Thyroid gland (tissue), 4 donors: ENCODE data around the gene MYOM3. TPM values are rescaled to one million over a fixed set of nuclear protein-coding genes. Genes with fewer than 3 reads are reported as not detected.

Experiments
- DNase-seq, 2 donors: peaks; one replicate each; pipeline ENCODE4 v3.0.0-alpha.2; 2019
- H3K27ac ChIP-seq, 3 donors: fragments of 200-600 bp; sonication (generic); 1 replicate in 2 of 3; 2 replicates in 1 of 3; pipeline ENCODE4 v1.5.1; 2016 to 2019; ENCODE audit warnings: mild to moderate bottlenecking in 1 of 3, moderate library complexity in 1 of 3
- H3K27me3 ChIP-seq: fragments of 200-600 bp; sonication (generic); one replicate; pipeline ENCODE4 v1.5.1; 2019
- H3K36me3 ChIP-seq, 2 donors: fragments of 200-600 bp; sonication (generic); one replicate each; pipeline ENCODE4 v1.5.1; 2016 to 2019
- H3K4me1 ChIP-seq, 2 donors: fragments of 200-600 bp; sonication (generic); one replicate each; pipeline ENCODE4 v1.5.1; 2017 to 2019
- H3K4me3 ChIP-seq, 3 donors: fragments of 200-600 bp; sonication (generic); replicated peaks in 1 of 3; 1 replicate in 2 of 3; 2 replicates in 1 of 3; pipeline ENCODE4 v1.5.1; 2016; ENCODE audit warnings: mild to moderate bottlenecking in 1 of 3
- H3K9me3 ChIP-seq: fragments of 200-600 bp; sonication (generic); one replicate; pipeline ENCODE4 v1.5.1; 2017
- CTCF ChIP-seq, 6 experiments: fragments of 200-600 bp in 3 of 6; fragments of 450-650 bp in 3 of 6; sonication (generic) in 3 of 6; IDR thresholded peaks; one replicate each; pipeline ENCODE4 v1.5.1; 2016 to 2019; ENCODE audit warnings: antibody characterized with exemption in 6 of 6, mild to moderate bottlenecking in 2 of 6, inconsistent platforms in 1 of 6, moderate library complexity in 1 of 6
- POLR2A ChIP-seq, 2 donors: fragments of 450-650 bp; IDR thresholded peaks; one replicate each; pipeline ENCODE4 v1.6.1; 2017; ENCODE audit warnings: antibody characterized with exemption in 2 of 2, mild to moderate bottlenecking in 2 of 2, moderate library complexity in 1 of 2
- WGBS, 2 donors: methylation state at CpG; one replicate each; pipeline ENCODE4 v1.1.5; 2017; 5-methylcytosine and 5-hydroxymethylcytosine counted together
- intact Hi-C: fragments of 100-400 bp; cut with DNase I; formaldehyde crosslinking; loops from one replicate; pipeline ENCODE4 v1.15.1; 2023
- total RNA-seq, 4 donors: library from RNA; depleted of rRNA; stranded (reverse); fragments of >200 nt; gene quantifications; one replicate each; pipeline ENCODE4 v1.2.3, GENCODE V29; 2016

Gene MYOM3
- total RNA-seq = under 1 TPM in 2 of 4 donors, not detected in 2; 0.11 to 0.54 TPM

GRCh38 chr1:24111996-24112779 is at the start of gene MYOM3:
TSS of gene MYOM3 (minus strand) at chr1:24112135. CDS start at chr1:24108636, 3,499 bp downstream.
- intact Hi-C loops = no loop called here
- Histone ChIP-seq H3K9me3 (no peaks in the 10 kb centered on the region), H3K27ac (peak within 1 kb of the TSS in 1 of 3 donors; percentile 57), H3K27me3 (no peaks in the 10 kb centered on the region), H3K36me3 (no peaks in the 10 kb centered on the region), H3K4me3 (peak within 1 kb of the TSS in 1 of 3 donors; percentile 13), H3K4me1 (peaks cover 5 to 26% of the 10 kb centered on the region in 2 donors)
- peak in 5 of 6 experiments; percentile 18 to 70 (median 63) for TF ChIP-seq CTCF (IDR thresholded peaks at IDR 0.05)
- no peak for TF ChIP-seq POLR2A (IDR thresholded peaks at IDR 0.05)
- WGBS, 2 donors = 4 to 15% methylated on average over 19 to 24 of the region's 27 CpGs
- DNase-seq = peak; percentile 78 to 80

- H3K4me3 ChIP-seq = no peak overlapping the region
- H3K27ac ChIP-seq = no peak overlapping the region
- H3K9me3 ChIP-seq = no peaks in the 10 kb centered on the region
- intact Hi-C loops = no loop called here
- H3K4me1 ChIP-seq = peaks cover 0 to 3% of the 10 kb centered on the region in 2 donors
- no peaks in the 10 kb centered on the region for H3K27me3 ChIP-seq
- no peak for TF ChIP-seq POLR2A (IDR thresholded peaks at IDR 0.05)
- TF ChIP-seq CTCF (IDR thresholded peaks at IDR 0.05) = no peak
- 87 to 90% methylated on average over 4 of the region's 4 CpGs for WGBS, 2 donors
- peaks cover 3 to 5% of the 10 kb centered on the region in 2 donors for H3K36me3 ChIP-seq
- no peak for DNase-seq
Measured at GRCh38 chr1:24161270-24161669, 49.3 kb upstream of the MYOM3 start.

GRCh38 chr1:24159366-24159765 is 47.4 kb upstream of the MYOM3 start:
- Histone ChIP-seq H3K27ac (no peak overlapping the region), H3K36me3 (peaks cover 3 to 5% of the 10 kb centered on the region in 2 donors), H3K9me3 (no peaks in the 10 kb centered on the region), H3K27me3 (no peaks in the 10 kb centered on the region), H3K4me3 (no peak overlapping the region), H3K4me1 (peaks cover 8 to 11% of the 10 kb centered on the region in 2 donors)
- 90 to 93% methylated on average over 5 of the region's 5 CpGs for WGBS, 2 donors
- DNase-seq = no peak
- intact Hi-C loops = no loop called here
- no peak for TF ChIP-seq CTCF (IDR thresholded peaks at IDR 0.05)
- TF ChIP-seq POLR2A (IDR thresholded peaks at IDR 0.05) = no peak

- 67 to 97% methylated on average over 1 to 6 of the region's 6 CpGs for WGBS, 2 donors
- H3K36me3 ChIP-seq = peaks cover 3 to 5% of the 10 kb centered on the region in 2 donors
- no peak for TF ChIP-seq CTCF (IDR thresholded peaks at IDR 0.05)
- no peak for TF ChIP-seq POLR2A (IDR thresholded peaks at IDR 0.05)
Measured at GRCh38 chr1:24157918-24158481, 46.1 kb upstream of the MYOM3 start.

More at GRCh38 chr1:24157918-24158481, 46.1 kb upstream of the MYOM3 start:
- Histone ChIP-seq H3K4me1 (peaks cover 8% of the 10 kb centered on the region in 2 donors), H3K9me3 (no peaks in the 10 kb centered on the region), H3K27me3 (no peaks in the 10 kb centered on the region), H3K27ac (no peak overlapping the region), H3K4me3 (no peak overlapping the region)
- DNase-seq = no peak
- intact Hi-C loops = no loop called here
